Panc1 (cell line): ENCODE data around the gene ADAMTS4. TPM values are rescaled to one million over a fixed set of nuclear protein-coding genes. Genes with fewer than 3 reads are reported as not detected.

Experiments
- ATAC-seq: fragments of 200-7000 bp; cut with Tn5 transposase; 2 replicates; pipeline ENCODE4 v1.9.1; 2020; ENCODE audit warnings: mild to moderate bottlenecking, moderate library complexity
- BruUV-seq: library from RNA; stranded (reverse); fragments of 400-500 nt; replicated peaks from 2 replicates; lab custom pipeline; 2021; lab: Mats Ljungman, UMichigan
- CTCF ChIA-PET: fragments of 300-600 bp; sonication (Branson Sonifier 250); formaldehyde crosslinking; loops from one replicate; lab custom pipeline; 2022; ENCODE audit warnings: antibody characterized with exemption; lab: Charles Lee
- POLR2A ChIA-PET: fragments of 300-600 bp; sonication (Branson Sonifier 250); formaldehyde crosslinking; loops from one replicate; lab custom pipeline; 2022; ENCODE audit warnings: antibody characterized with exemption; lab: Charles Lee
- DNase-seq: peaks from one replicate; pipeline ENCODE4 v3.0.0-alpha.2; 2010; ENCODE audit warnings: low read depth, low spot score
- H3K27ac ChIP-seq: 2 replicates; pipeline ENCODE4 v1.5.1; 2011; ENCODE audit warnings: mild to moderate bottlenecking, low read length, inconsistent platforms
- H3K27me3 ChIP-seq: fragments of 200-500 bp; sonication (Bioruptor generic); 2 replicates; pipeline ENCODE4 v1.6.0; 2014; ENCODE audit warnings: low read length, inconsistent platforms; ENCODE audit not compliant: control insufficient read depth, insufficient read depth
- H3K36me3 ChIP-seq: fragments of 200-500 bp; sonication (Bioruptor generic); 2 replicates; pipeline ENCODE4 v1.5.1; 2014; ENCODE audit warnings: inconsistent platforms, mild to moderate bottlenecking, low read length, moderate library complexity; ENCODE audit not compliant: control insufficient read depth, insufficient read depth
- H3K4me1 ChIP-seq: 2 replicates; pipeline ENCODE4 v1.5.1; 2011; ENCODE audit warnings: inconsistent platforms, mild to moderate bottlenecking, low read length, moderate library complexity; ENCODE audit not compliant: control insufficient read depth, insufficient read depth
- H3K4me3 ChIP-seq, 2 experiments: 2 replicates each; pipeline ENCODE4 v1.5.1; 2011 to 2012; ENCODE audit warnings: low read depth in 2 of 2, low read length in 2 of 2, mild to moderate bottlenecking in 2 of 2, inconsistent platforms in 1 of 2, moderate library complexity in 1 of 2
- H3K9me3 ChIP-seq: fragments of 200-500 bp; sonication (Bioruptor generic); 2 replicates; pipeline ENCODE4 v1.5.1; 2014; ENCODE audit warnings: low read depth, mild to moderate bottlenecking, inconsistent platforms, low read length, moderate library complexity; ENCODE audit not compliant: control insufficient read depth, insufficient read depth
- CTCF ChIP-seq: fragments of 450-650 bp; IDR thresholded peaks from 2 replicates; pipeline ENCODE4 v1.5.1; 2017; ENCODE audit warnings: mild to moderate bottlenecking
- POLR2AphosphoS5 ChIP-seq: IDR thresholded peaks from 2 replicates; pipeline ENCODE4 v1.6.1; 2012; ENCODE audit warnings: mild to moderate bottlenecking, low read depth, low read length, moderate library complexity
- REST ChIP-seq, 2 experiments: IDR thresholded peaks; 2 replicates each; pipeline ENCODE4 v1.6.1; 2011 to 2012; ENCODE audit warnings: low read depth in 2 of 2, control low read depth in 1 of 2, low read length in 1 of 2, mild to moderate bottlenecking in 1 of 2, moderate library complexity in 1 of 2; ENCODE audit not compliant: insufficient read depth in 1 of 2
- SIN3A ChIP-seq: IDR thresholded peaks from 2 replicates; pipeline ENCODE4 v1.6.1; 2012; ENCODE audit warnings: low read depth, mild to moderate bottlenecking, low read length, moderate library complexity, borderline replicate concordance; ENCODE audit not compliant: insufficient read depth
- TCF7L2 ChIP-seq: IDR thresholded peaks from 2 replicates; pipeline ENCODE4 v1.6.1; 2011; ENCODE audit warnings: mild to moderate bottlenecking, low read depth, low read length, inconsistent platforms
- in situ Hi-C: cut with HindIII; loops from 2 replicates; pipeline ENCODE4 v1.10.0; 2016; ENCODE audit warnings: low sequenced_read_pairs, low pct_unique_long_range_greater_than_20kb
- intact Hi-C: fragments of 100-400 bp; cut with micrococcal nuclease; formaldehyde crosslinking; loops from one replicate; pipeline ENCODE4 v1.10.0; 2022; ENCODE audit not compliant: unreplicated experiment
- total RNA-seq: library from RNA; stranded (reverse); gene quantifications from one replicate; pipeline ENCODE4 v1.2.1, GENCODE V29; 2021; ENCODE audit not compliant: unreplicated experiment

ADAMTS4 gene
- total RNA-seq, 1 experiment from 2014 or later, result 0.26 TPM

GRCh38 chr1:161164901-161165610 lies 33.8 kb downstream of the ADAMTS4 start:
- intact Hi-C loops (no loop called here), in situ Hi-C loops (no loop called here)
- DNase-seq (no peak), ATAC-seq (no peak)
- TF ChIP-seq POLR2AphosphoS5 (no peak), SIN3A (no peak), CTCF (no peak), TCF7L2 (no peak), REST (IDR thresholded peaks at IDR 0.05; ENCODE audit: insufficient read depth in 1 of 2, low read depth in 2 of 2, low read length in 1 of 2) (no peak)
- no peaks in the 10 kb centered on the region for H3K9me3 ChIP-seq
- no peaks in the 10 kb centered on the region for H3K27me3 ChIP-seq
- H3K4me3 ChIP-seq, result peak overlapping the region; percentile 83 to 88
- no TSS peak for BruUV-seq
- peaks cover 4% of the 10 kb centered on the region; the same call in 1 of the 2 replicates for H3K36me3 ChIP-seq
- ChIA-PET CTCF (interaction anchor here (0.5 to 1.0 kb wide), 4 partner anchors 12 to 252 kb away, joined by 3 to 7 read pairs (median 4); partner anchors contain the start of gene B4GALT3), POLR2A (interaction anchor here (0.6 to 0.9 kb wide), 2 partner anchors 33 to 146 kb away, joined by 3 read pairs; partner anchors contain the start of gene DEDD)
- peak overlapping the region; percentile 74; the same call in 1 of the 2 replicates for H3K27ac ChIP-seq
- peaks cover 20% of the 10 kb centered on the region for H3K4me1 ChIP-seq

GRCh38 chr1:161163793-161164192 lies 35.1 kb downstream of the ADAMTS4 start:
- no peak overlapping the region for H3K27ac ChIP-seq
- ChIA-PET POLR2A (interaction anchor here (0.5 kb wide), 1 partner anchor 951 kb away, joined by 5 read pairs; no protein-coding TSS in a partner anchor), CTCF (no interaction called here)
- no peak for DNase-seq
- TF ChIP-seq CTCF (no peak), REST (IDR thresholded peaks at IDR 0.05; ENCODE audit: insufficient read depth in 1 of 2, low read depth in 2 of 2, low read length in 1 of 2) (no peak), SIN3A (no peak), TCF7L2 (no peak), POLR2AphosphoS5 (no peak)
- no peaks in the 10 kb centered on the region for H3K27me3 ChIP-seq
- intact Hi-C loops (no loop called here), in situ Hi-C loops (no loop called here)
- H3K36me3 ChIP-seq, result peaks cover 4% of the 10 kb centered on the region; the same call in 1 of the 2 replicates
- BruUV-seq, result TSS peak; percentile 61
- H3K4me3 ChIP-seq, result no peak overlapping the region
- peaks cover 22% of the 10 kb centered on the region for H3K4me1 ChIP-seq
- ATAC-seq, result no peak
- H3K9me3 ChIP-seq, result no peaks in the 10 kb centered on the region
